Lower lobe of right lung (tissue), 2 donors: ENCODE measurements around the gene XRCC5. TPM values are rescaled to one million over a fixed set of nuclear protein-coding genes. Genes with fewer than 3 reads are reported as not detected.

Experiments used
- ATAC-seq, 2 donors: fragments of 200-7000 bp; cut with Tn5 transposase; one replicate each; pipeline ENCODE4 v1.9.1; 2020 to 2022; ENCODE audit warnings: mild to moderate bottlenecking in 2 of 2, moderate library complexity in 2 of 2
- DNase-seq: peaks from one replicate; pipeline ENCODE4 v3.0.0-alpha.2; 2020
- H3K27ac ChIP-seq: fragments of 200-600 bp; one replicate; pipeline ENCODE4 v1.8.0; 2022
- H3K27me3 ChIP-seq: fragments of 200-600 bp; one replicate; pipeline ENCODE4 v1.8.0; 2022; ENCODE audit warnings: low read depth
- H3K36me3 ChIP-seq: fragments of 200-600 bp; one replicate; pipeline ENCODE4 v1.8.0; 2022; ENCODE audit warnings: mild to moderate bottlenecking
- H3K4me1 ChIP-seq: fragments of 200-600 bp; one replicate; pipeline ENCODE4 v1.8.0; 2022
- H3K4me3 ChIP-seq: fragments of 200-600 bp; one replicate; pipeline ENCODE4 v1.8.0; 2022; ENCODE audit warnings: mild to moderate bottlenecking
- H3K9me3 ChIP-seq: fragments of 200-600 bp; one replicate; pipeline ENCODE4 v1.8.0; 2022
- intact Hi-C: fragments of 100-400 bp; cut with DNase I; formaldehyde crosslinking; loops from one replicate; pipeline ENCODE4 v1.11.0; 2022
- total RNA-seq: library from RNA; stranded (reverse); fragmentation: NEBNext Ultra II Directional; extraction: Animal tissue kit (Norgen Biotek cat#: 25700); gene quantifications from one replicate; pipeline ENCODE4 v1.2.1, GENCODE V29; 2021
- TF ChIP-seq, protein P1 (sequence below): fragments of 200-600 bp; IDR thresholded peaks from one replicate; pipeline ENCODE4 v1.8.0; 2022; ENCODE audit warnings: antibody characterized with exemption, mild to moderate bottlenecking
- donor health status: DM: no; HTN: yes; CAD: no; lungs with severe emphysema.

Gene XRCC5
- total RNA-seq, 1 donor from 2014 or later, result 155 TPM

- no peak overlapping the region for H3K27ac ChIP-seq
- peaks cover 48% of the 10 kb centered on the region for H3K36me3 ChIP-seq
- intact Hi-C loops, result no loop called here
- H3K9me3 ChIP-seq, result no peaks in the 10 kb centered on the region
- DNase-seq, result no peak
- H3K27me3 ChIP-seq, result no peaks in the 10 kb centered on the region
- peaks cover 15% of the 10 kb centered on the region for H3K4me1 ChIP-seq
- H3K4me3 ChIP-seq, result no peak overlapping the region
- ATAC-seq, result no peak
- TF ChIP-seq, protein P1, sequence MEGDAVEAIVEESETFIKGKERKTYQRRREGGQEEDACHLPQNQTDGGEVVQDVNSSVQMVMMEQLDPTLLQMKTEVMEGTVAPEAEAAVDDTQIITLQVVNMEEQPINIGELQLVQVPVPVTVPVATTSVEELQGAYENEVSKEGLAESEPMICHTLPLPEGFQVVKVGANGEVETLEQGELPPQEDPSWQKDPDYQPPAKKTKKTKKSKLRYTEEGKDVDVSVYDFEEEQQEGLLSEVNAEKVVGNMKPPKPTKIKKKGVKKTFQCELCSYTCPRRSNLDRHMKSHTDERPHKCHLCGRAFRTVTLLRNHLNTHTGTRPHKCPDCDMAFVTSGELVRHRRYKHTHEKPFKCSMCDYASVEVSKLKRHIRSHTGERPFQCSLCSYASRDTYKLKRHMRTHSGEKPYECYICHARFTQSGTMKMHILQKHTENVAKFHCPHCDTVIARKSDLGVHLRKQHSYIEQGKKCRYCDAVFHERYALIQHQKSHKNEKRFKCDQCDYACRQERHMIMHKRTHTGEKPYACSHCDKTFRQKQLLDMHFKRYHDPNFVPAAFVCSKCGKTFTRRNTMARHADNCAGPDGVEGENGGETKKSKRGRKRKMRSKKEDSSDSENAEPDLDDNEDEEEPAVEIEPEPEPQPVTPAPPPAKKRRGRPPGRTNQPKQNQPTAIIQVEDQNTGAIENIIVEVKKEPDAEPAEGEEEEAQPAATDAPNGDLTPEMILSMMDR, result no peak
Observed at GRCh38 chr2:216188956-216189355, 79.8 kb downstream of the XRCC5 start.

- DNase-seq (no peak), ATAC-seq (no peak)
- TF ChIP-seq, protein P1, result no peak
- intact Hi-C loops, result no loop called here
- Histone ChIP-seq H3K27me3 (no peaks in the 10 kb centered on the region), H3K9me3 (no peaks in the 10 kb centered on the region), H3K36me3 (peaks cover 52% of the 10 kb centered on the region), H3K27ac (no peak overlapping the region), H3K4me3 (no peak overlapping the region), H3K4me1 (peaks cover 15% of the 10 kb centered on the region)
Observed at GRCh38 chr2:216189410-216189809, 80.3 kb downstream of the XRCC5 start.

GRCh38 chr2:216192181-216192580 lies 83.0 kb downstream of the XRCC5 start:
- no peak overlapping the region for H3K27ac ChIP-seq
- H3K27me3 ChIP-seq, result no peaks in the 10 kb centered on the region
- H3K4me3 ChIP-seq, result no peak overlapping the region
- H3K9me3 ChIP-seq, result no peaks in the 10 kb centered on the region
- ATAC-seq (peak in 1 of 2 donors; percentile 23), DNase-seq (no peak)
- peaks cover 73% of the 10 kb centered on the region for H3K36me3 ChIP-seq
- TF ChIP-seq, protein P1, result no peak
- intact Hi-C loops, result no loop called here
- H3K4me1 ChIP-seq, result peaks cover 15% of the 10 kb centered on the region

DNA sequence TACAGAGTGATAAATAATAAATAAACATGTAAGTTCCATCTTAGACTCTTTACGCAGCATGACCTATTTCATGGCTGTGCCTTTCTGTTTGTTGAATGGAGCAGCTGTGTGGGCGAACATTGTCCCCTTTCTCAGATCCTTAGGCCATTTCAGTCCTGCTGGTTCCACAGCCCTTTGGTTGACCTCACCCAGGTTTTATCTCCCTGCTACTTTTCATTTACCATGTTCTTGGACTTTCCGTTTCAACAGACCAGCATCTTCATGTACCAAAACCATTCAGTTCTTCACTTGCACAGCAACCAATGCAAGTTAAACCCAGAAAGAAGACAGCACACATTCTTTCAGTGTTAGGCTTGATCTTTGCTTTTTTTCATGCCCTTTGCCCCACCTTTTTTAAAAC lies 83.8 kb downstream of the XRCC5 start:
- Histone ChIP-seq H3K9me3 (no peaks in the 10 kb centered on the region), H3K4me1 (peaks cover 15% of the 10 kb centered on the region), H3K27ac (no peak overlapping the region), H3K36me3 (peaks cover 81% of the 10 kb centered on the region), H3K27me3 (no peaks in the 10 kb centered on the region), H3K4me3 (no peak overlapping the region)
- DNase-seq (no peak), ATAC-seq (no peak)
- TF ChIP-seq, protein P1, result no peak
- intact Hi-C loops, result no loop called here

GRCh38 chr2:216194013-216194412 lies 84.9 kb downstream of the XRCC5 start:
- Histone ChIP-seq H3K27ac (no peak overlapping the region), H3K9me3 (no peaks in the 10 kb centered on the region), H3K27me3 (no peaks in the 10 kb centered on the region), H3K36me3 (peaks cover 92% of the 10 kb centered on the region), H3K4me3 (no peak overlapping the region), H3K4me1 (peaks cover 6% of the 10 kb centered on the region)
- TF ChIP-seq, protein P1, result no peak
- intact Hi-C loops, result no loop called here
- ATAC-seq, result no peak
- DNase-seq, result no peak

DNA sequence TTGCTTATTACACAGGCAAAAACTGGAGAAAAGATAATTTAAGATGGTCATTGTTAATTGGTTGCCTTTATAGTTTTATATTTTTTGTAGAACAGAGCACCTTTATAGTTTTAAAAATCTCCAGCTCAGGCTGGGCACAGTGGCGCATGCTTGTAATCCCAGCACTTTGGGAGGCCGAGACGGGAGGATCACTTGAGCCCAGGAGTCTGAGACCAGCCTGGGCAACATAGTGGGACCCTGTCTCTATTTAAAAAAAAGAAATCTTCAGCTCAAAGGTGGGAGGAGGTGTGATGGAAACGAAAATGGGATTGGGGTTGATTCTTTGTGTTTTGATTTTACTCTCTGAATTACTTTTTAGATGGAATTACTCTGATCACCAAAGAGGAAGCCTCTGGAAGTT lies 85.4 kb downstream of the XRCC5 start:
- Histone ChIP-seq H3K36me3 (peaks cover 97% of the 10 kb centered on the region), H3K27ac (no peak overlapping the region), H3K4me1 (peaks cover under 1% of the 10 kb centered on the region), H3K4me3 (no peak overlapping the region), H3K9me3 (no peaks in the 10 kb centered on the region), H3K27me3 (no peaks in the 10 kb centered on the region)
- TF ChIP-seq, protein P1, result no peak
- intact Hi-C loops, result no loop called here
- no peak for DNase-seq
- ATAC-seq, result no peak
